Measurements from ENCODE around the gene VRK2. TPM values are rescaled to one million over a fixed set of nuclear protein-coding genes. Genes with fewer than 3 reads are reported as not detected.
"Not testable (repeated sequence)": the region's sequence is repeated elsewhere in the genome, so short reads cannot be mapped to it uniquely, and the experiment has no call there.

Gene VRK2
- total and polyA plus RNA-seq, 10 donors = 7.4 to 25.4 (median 22.7) TPM

DNA sequence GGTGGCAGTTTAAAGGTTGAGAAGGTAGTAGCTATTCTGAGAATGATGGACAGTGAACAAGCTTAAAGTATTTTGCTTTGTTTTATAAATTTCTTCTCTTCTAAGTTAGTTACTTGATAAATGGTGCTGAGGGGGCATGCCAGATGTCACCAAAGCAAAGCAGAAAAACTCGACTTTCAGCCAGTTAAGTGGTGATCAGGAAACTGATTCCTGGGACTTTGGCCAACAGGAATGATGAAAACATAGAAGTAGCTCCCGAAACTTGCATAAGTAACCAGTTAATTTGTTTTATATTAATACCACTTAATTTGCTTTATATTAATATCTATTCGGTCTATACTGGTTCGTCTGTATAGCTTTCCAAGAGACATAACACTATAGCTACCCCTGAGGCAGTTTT, 111.9 kb downstream of the VRK2 start:
- H3K36me3 ChIP-seq = peaks cover 0 to 88% (median 43%) of the 10 kb centered on the region in 6 donors
- intact Hi-C loops (cut with DNase I; ENCODE audit: low total_unique reads) = no loop called here
- WGBS, 5 donors = 86 to 95% (median 87%) methylated on average over 4 of the region's 4 CpGs

DNA sequence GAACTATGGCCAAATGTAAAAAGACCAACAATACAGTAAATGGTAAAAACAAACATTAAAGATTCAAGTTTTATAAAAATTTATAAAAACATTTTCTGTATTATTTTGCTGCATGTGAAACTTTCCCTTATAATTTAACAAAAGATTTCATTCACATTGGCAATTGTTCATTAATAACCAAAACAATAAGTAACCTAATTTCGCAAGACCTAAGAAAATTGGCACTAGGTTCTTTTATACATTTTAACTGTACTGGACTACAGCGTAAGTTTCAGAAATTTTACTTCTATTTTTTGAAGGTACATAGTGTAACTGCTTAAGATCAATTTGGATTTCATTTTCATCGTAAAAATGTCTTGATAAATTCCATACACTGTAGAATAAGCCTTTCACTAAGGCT, 117.3 kb downstream of the VRK2 start:
- H3K9me3 ChIP-seq = no peaks in the 10 kb centered on the region
- TF ChIP-seq CTCF (IDR thresholded peaks at IDR 0.05 in 8 of 11, conservative IDR thresholded peaks at IDR 0.05 in 3 of 11) (no peak), POLR2A (IDR thresholded peaks at IDR 0.05) (no peak), POLR2AphosphoS5 (IDR thresholded peaks at IDR 0.05) (no peak)
- no peak overlapping the region for H3K4me3 ChIP-seq
- DNase-seq = no peak
- H3K27me3 ChIP-seq (replicated peaks in 1 of 7) = no peaks in the 10 kb centered on the region
- no peak overlapping the region for H3K27ac ChIP-seq
- H3K36me3 ChIP-seq = peaks cover 0 to 53% (median 31%) of the 10 kb centered on the region in 6 donors
- intact Hi-C loops (cut with DNase I; ENCODE audit: low total_unique reads) = no loop called here
- WGBS, 5 donors = 96 to 99% (median 97%) methylated on average over 3 of the region's 3 CpGs
- H3K4me1 ChIP-seq = no peaks in the 10 kb centered on the region

More for the DNA sequence above, 111.9 kb downstream of the VRK2 start:
- TF ChIP-seq CTCF (IDR thresholded peaks at IDR 0.05 in 8 of 11, conservative IDR thresholded peaks at IDR 0.05 in 3 of 11) (no peak), POLR2AphosphoS5 (IDR thresholded peaks at IDR 0.05) (no peak), POLR2A (IDR thresholded peaks at IDR 0.05) (no peak)
- Histone ChIP-seq H3K4me1 (no peaks in the 10 kb centered on the region), H3K9me3 (peaks cover 0 to 12% (median 0%) of the 10 kb centered on the region in 8 donors), H3K4me3 (no peak overlapping the region), H3K27me3 (replicated peaks in 1 of 7) (no peaks in the 10 kb centered on the region), H3K27ac (no peak overlapping the region)
- no peak for DNase-seq

DNA sequence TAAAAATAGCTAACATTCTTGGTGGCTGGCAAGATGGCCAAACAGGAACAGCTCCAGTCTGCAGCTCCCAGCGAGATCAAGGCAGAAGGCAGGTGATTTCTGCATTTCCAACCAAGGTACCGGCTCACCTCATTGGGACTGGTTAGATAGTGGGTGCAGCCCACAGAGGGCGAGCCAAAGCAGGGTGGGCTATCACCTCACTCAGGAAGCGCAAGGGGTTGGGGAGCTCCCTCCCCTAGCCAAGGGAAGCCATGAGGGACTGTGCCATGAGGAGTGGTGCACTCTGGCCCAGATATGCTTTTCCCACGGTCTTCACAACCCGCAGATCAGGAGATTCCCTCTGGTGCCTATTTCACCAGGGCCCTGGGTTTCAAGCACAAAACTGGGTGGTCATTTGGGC, 121.5 kb downstream of the VRK2 start:
- H3K27me3 ChIP-seq (replicated peaks in 1 of 7); intact Hi-C loops (cut with DNase I; ENCODE audit: low total_unique reads); H3K4me1 ChIP-seq; H3K4me3 ChIP-seq; H3K27ac ChIP-seq: not testable (repeated sequence)
- Histone ChIP-seq H3K9me3 (peaks cover 0 to 27% (median 20%) of the 10 kb centered on the region in 8 donors), H3K36me3 (peaks cover 0 to 47% (median 7%) of the 10 kb centered on the region in 6 donors)
- WGBS, 5 donors = 91 to 100% (median 96%) methylated on average over 4 to 6 of the region's 6 CpGs
- DNase-seq = peak; percentile 53

DNA sequence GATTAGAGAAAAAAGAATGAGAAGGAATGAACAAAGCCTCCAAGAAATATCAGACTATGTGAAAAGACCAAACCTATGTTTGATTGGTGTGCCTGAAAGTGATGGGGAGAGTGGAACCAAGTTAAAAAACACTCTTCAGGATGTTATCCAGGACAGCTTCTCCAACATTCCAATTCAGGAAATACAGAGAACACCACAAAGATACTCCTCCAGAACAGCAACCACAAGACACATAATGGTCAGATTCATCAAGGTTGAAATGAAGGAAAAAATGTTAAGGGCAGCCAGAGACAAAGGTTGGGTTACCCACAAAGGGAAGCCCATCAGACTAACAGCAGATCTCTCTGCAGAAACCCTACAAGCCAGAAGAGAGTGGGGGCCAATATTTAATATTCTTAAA, 123.2 kb downstream of the VRK2 start:
- H3K4me3 ChIP-seq; intact Hi-C loops (cut with DNase I; ENCODE audit: low total_unique reads); H3K27me3 ChIP-seq (replicated peaks in 1 of 7); H3K27ac ChIP-seq; DNase-seq; H3K4me1 ChIP-seq: not testable (repeated sequence)
- Histone ChIP-seq H3K36me3 (peaks cover 0 to 44% (median 7%) of the 10 kb centered on the region in 6 donors), H3K9me3 (peaks cover 0 to 28% (median 21%) of the 10 kb centered on the region in 8 donors)

- 94 to 97% (median 95%) methylated on average over 7 of the region's 7 CpGs for WGBS, 5 donors
- H3K27me3 ChIP-seq (replicated peaks in 1 of 7); intact Hi-C loops (cut with DNase I; ENCODE audit: low total_unique reads); H3K4me3 ChIP-seq; H3K4me1 ChIP-seq; DNase-seq; H3K27ac ChIP-seq: not testable (repeated sequence)
- peaks cover 0 to 44% (median 7%) of the 10 kb centered on the region in 6 donors for H3K36me3 ChIP-seq
- peaks cover 0 to 28% (median 21%) of the 10 kb centered on the region in 8 donors for H3K9me3 ChIP-seq
These were observed 123.8 kb downstream of the VRK2 start for GRCh38 chr2:58170334-58170933.

DNA sequence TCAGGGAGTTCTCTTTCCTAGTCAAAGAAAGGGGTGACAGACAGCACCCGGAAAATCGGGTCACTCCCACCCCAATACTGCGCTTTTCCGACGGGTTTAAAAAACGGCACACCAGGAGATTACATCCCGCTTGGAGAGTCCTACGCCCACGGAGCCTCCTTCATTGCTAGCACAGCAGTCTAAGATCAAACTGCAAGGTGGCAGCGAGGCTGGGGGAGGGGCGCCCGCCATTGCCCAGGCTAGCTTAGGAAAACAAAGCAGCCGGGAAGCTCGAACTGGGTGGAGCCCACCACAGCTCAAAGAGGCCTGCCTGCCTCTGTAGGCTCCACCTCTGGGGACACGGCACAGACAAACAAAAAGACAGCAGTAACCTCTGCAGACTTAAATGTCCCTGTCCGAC, 125.2 kb downstream of the VRK2 start:
- 94 to 98% (median 96%) methylated on average over 15 to 16 of the region's 16 CpGs for WGBS, 5 donors
- H3K27ac ChIP-seq; H3K4me3 ChIP-seq; intact Hi-C loops (cut with DNase I; ENCODE audit: low total_unique reads); H3K4me1 ChIP-seq; H3K27me3 ChIP-seq (replicated peaks in 1 of 7): not testable (repeated sequence)
- peak; percentile 37 for DNase-seq
- peaks cover 0 to 30% (median 21%) of the 10 kb centered on the region in 8 donors for H3K9me3 ChIP-seq
- peaks cover 0 to 44% (median 7%) of the 10 kb centered on the region in 6 donors for H3K36me3 ChIP-seq

DNA sequence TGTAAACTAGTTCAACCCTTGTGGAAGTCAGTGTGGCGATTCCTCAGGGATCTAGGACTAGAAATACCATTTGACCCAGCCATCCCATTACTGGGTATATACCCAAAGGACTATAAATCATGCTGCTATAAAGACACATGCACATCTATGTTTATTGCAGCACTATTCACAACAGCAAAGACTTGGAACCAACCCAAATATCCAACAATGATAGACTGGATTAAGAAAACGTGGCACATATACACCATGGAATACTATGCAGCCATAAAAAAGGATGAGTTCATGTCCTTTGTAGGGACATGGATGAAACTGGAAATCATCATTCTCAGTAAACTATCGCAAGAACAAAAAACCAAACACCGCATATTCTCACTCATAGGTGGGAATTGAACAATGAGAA, 130.6 kb downstream of the VRK2 start:
- intact Hi-C loops (cut with DNase I; ENCODE audit: low total_unique reads); H3K4me1 ChIP-seq; H3K27ac ChIP-seq; DNase-seq; H3K4me3 ChIP-seq; H3K27me3 ChIP-seq (replicated peaks in 1 of 7): not testable (repeated sequence)
- Histone ChIP-seq H3K36me3 (peaks cover 0 to 14% (median 0%) of the 10 kb centered on the region in 6 donors), H3K9me3 (peaks cover 0 to 22% (median 9%) of the 10 kb centered on the region in 8 donors)
- WGBS, 5 donors = 72 to 95% (median 94%) methylated on average over 2 of the region's 4 CpGs

DNA sequence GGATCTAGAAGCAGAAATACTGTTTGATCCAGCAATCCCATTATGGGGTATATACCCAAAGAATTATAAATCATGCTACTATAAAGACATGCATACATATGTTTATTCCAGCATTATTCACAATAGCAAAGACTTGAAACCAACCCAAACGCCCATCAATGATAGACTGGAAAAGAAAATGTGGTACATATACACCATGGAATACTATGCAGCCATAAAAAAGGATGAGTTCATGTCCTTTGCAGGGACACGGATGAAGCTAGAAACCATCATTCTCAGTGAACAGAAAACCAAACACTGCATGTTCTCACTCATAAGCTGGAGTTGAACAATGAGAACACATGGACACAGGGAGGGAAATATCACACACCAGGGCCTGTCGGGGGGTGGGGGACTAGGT, 133.6 kb downstream of the VRK2 start:
- DNase-seq; intact Hi-C loops (cut with DNase I; ENCODE audit: low total_unique reads); H3K4me1 ChIP-seq; H3K27ac ChIP-seq; H3K27me3 ChIP-seq (replicated peaks in 1 of 7); H3K4me3 ChIP-seq: not testable (repeated sequence)
- Histone ChIP-seq H3K36me3 (peaks cover 0 to 13% (median 0%) of the 10 kb centered on the region in 6 donors), H3K9me3 (peaks cover 0 to 19% (median 7%) of the 10 kb centered on the region in 8 donors)
- 94 to 98% (median 97%) methylated on average over 3 of the region's 3 CpGs for WGBS, 5 donors

All from spleen (tissue), 11 donors.